ENCODE measurements around the gene CNGA1.

DNA sequence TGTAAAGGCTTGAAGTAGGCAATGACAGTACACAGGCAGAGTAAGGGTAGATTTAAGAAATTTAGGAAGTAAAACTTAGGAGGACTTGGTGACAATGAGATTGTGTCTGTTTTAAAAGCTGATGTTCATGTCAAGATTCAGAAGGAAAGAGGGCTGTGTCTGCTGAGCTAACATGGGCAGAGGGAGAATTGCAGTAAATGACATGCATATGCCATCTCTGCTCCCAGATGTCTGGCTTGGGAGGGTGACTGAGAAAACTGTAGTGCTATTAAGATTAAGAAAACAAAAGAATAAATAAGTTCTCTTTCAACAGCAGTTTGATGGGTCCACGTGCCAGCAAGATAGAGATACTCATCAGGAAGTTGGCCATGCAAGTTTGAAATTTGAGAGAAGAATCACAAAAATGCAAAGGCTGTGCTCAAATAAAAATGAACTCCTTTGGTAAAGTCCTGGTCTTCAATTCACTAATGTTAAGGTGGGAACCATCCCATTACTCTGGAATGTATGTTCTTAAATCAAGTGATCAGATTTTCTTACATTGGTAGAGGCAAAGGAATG lies 109.3 kb downstream of the CNGA1 start:
- TF ChIP-seq, protein P1, sequence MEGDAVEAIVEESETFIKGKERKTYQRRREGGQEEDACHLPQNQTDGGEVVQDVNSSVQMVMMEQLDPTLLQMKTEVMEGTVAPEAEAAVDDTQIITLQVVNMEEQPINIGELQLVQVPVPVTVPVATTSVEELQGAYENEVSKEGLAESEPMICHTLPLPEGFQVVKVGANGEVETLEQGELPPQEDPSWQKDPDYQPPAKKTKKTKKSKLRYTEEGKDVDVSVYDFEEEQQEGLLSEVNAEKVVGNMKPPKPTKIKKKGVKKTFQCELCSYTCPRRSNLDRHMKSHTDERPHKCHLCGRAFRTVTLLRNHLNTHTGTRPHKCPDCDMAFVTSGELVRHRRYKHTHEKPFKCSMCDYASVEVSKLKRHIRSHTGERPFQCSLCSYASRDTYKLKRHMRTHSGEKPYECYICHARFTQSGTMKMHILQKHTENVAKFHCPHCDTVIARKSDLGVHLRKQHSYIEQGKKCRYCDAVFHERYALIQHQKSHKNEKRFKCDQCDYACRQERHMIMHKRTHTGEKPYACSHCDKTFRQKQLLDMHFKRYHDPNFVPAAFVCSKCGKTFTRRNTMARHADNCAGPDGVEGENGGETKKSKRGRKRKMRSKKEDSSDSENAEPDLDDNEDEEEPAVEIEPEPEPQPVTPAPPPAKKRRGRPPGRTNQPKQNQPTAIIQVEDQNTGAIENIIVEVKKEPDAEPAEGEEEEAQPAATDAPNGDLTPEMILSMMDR (IDR thresholded peaks at IDR 0.05; ENCODE audit: insufficient read depth, low read length, poor library complexity, severe bottlenecking) = no peak
- no peak for TF ChIP-seq EZH2phosphoT487 (conservative IDR thresholded peaks at IDR 0.05; ENCODE audit: low read length)
